Stimulated activated CD8-positive, alpha-beta memory T cell treated with anti-CD3 and anti-CD28 coated beads, Interleukin-4, amount 100 ng/mL, for 4 hours (primary cell): ENCODE data around the gene KLHDC8B.
"Not testable (repeated sequence)": the region's sequence is repeated elsewhere in the genome, so short reads cannot be mapped to it uniquely, and the experiment has no call there.

ENCODE experiments used
- DNase-seq, 2 donors: peaks; one replicate each; pipeline ENCODE4 v3.0.0-alpha.2; 2020; ENCODE audit warnings: low read depth in 2 of 2, low spot score in 1 of 2

Gene KLHDC8B

GRCh38 chr3:49181351-49181750 lies 10.0 kb downstream of the KLHDC8B start:
- DNase-seq = no peak

- no peak for DNase-seq
These were observed 11.3 kb downstream of the KLHDC8B start for GRCh38 chr3:49182682-49183081.

- no peak for DNase-seq
These were observed 12.5 kb downstream of the KLHDC8B start for GRCh38 chr3:49183873-49184272.

GRCh38 chr3:49191741-49192140 lies 20.3 kb downstream of the KLHDC8B start:
- DNase-seq = no peak

- no peak for DNase-seq
These were observed 26.8 kb downstream of the KLHDC8B start for GRCh38 chr3:49198161-49198560.

- DNase-seq = no peak
These were observed 27.3 kb downstream of the KLHDC8B start for GRCh38 chr3:49198611-49199230.

GRCh38 chr3:49199239-49199899 lies 28.0 kb downstream of the KLHDC8B start:
- no peak for DNase-seq

GRCh38 chr3:49199900-49200281 lies 28.5 kb downstream of the KLHDC8B start:
- DNase-seq = no peak

- no peak for DNase-seq
These were observed 42.1 kb downstream of the KLHDC8B start for GRCh38 chr3:49213541-49213943.

GRCh38 chr3:49213998-49214397 lies 42.6 kb downstream of the KLHDC8B start:
- DNase-seq = no peak

GRCh38 chr3:49216687-49217086 lies 45.3 kb downstream of the KLHDC8B start:
- not testable (repeated sequence) for DNase-seq

GRCh38 chr3:49217108-49217507 lies 45.7 kb downstream of the KLHDC8B start:
- DNase-seq = not testable (repeated sequence)

GRCh38 chr3:49217688-49218470 lies 46.5 kb downstream of the KLHDC8B start:
- DNase-seq = no peak

- not testable (repeated sequence) for DNase-seq
These were observed 47.1 kb downstream of the KLHDC8B start for GRCh38 chr3:49218471-49218989.

- no peak for DNase-seq
These were observed 47.7 kb downstream of the KLHDC8B start for GRCh38 chr3:49219132-49219531.

GRCh38 chr3:49220985-49221563 lies 49.7 kb downstream of the KLHDC8B start:
- DNase-seq = not testable (repeated sequence)

- DNase-seq = no peak
These were observed 50.6 kb downstream of the KLHDC8B start for GRCh38 chr3:49222002-49222401.
